BJ (cell line): ENCODE measurements around the gene CEP295NL. TPM values are rescaled to one million over a fixed set of nuclear protein-coding genes. Genes with fewer than 3 reads are reported as not detected.

ENCODE experiments used
- CTCF ChIA-PET: fragments of 350-600 bp; formaldehyde crosslinking; extraction: SDS; loops from one replicate; lab custom pipeline; 2021; ENCODE audit warnings: antibody characterized with exemption, inconsistent platforms; lab: Yijun Ruan, JAX
- POLR2A ChIA-PET: fragments of 300-600 bp; sonication (Branson Sonifier 250); formaldehyde crosslinking; extraction: SDS; loops from one replicate; lab custom pipeline; 2021; ENCODE audit warnings: antibody characterized with exemption; lab: Charles Lee
- DNase-seq: peaks from one replicate; pipeline ENCODE4 v3.0.0-alpha.2; 2011; ENCODE audit warnings: low read depth
- H3K27me3 ChIP-seq: 2 replicates; pipeline ENCODE4 v1.6.0; 2011; ENCODE audit warnings: low read length; ENCODE audit not compliant: control insufficient read depth, insufficient read depth
- H3K36me3 ChIP-seq: 2 replicates; pipeline ENCODE4 v1.5.1; 2011; ENCODE audit warnings: low read length; ENCODE audit not compliant: control insufficient read depth, insufficient read depth
- H3K4me3 ChIP-seq: 2 replicates; pipeline ENCODE4 v1.5.1; 2011; ENCODE audit warnings: low read depth, mild to moderate bottlenecking, control low read depth, low read length
- polyA plus RNA-seq: library from polyadenylated mRNA; depleted of rRNA; stranded (reverse); fragments of >200 nt; gene quantifications from 2 replicates; pipeline ENCODE4 v1.2.3, GENCODE V29; 2011
- TF ChIP-seq, protein P1 (sequence below): IDR thresholded peaks from 2 replicates; pipeline ENCODE4 v1.5.1; 2011; ENCODE audit warnings: low read depth, mild to moderate bottlenecking, control low read depth, inconsistent platforms, low read length, moderate library complexity; ENCODE audit not compliant: insufficient read depth

CEP295NL gene
- polyA plus RNA-seq, 1 experiment = 0.15 TPM

DNA sequence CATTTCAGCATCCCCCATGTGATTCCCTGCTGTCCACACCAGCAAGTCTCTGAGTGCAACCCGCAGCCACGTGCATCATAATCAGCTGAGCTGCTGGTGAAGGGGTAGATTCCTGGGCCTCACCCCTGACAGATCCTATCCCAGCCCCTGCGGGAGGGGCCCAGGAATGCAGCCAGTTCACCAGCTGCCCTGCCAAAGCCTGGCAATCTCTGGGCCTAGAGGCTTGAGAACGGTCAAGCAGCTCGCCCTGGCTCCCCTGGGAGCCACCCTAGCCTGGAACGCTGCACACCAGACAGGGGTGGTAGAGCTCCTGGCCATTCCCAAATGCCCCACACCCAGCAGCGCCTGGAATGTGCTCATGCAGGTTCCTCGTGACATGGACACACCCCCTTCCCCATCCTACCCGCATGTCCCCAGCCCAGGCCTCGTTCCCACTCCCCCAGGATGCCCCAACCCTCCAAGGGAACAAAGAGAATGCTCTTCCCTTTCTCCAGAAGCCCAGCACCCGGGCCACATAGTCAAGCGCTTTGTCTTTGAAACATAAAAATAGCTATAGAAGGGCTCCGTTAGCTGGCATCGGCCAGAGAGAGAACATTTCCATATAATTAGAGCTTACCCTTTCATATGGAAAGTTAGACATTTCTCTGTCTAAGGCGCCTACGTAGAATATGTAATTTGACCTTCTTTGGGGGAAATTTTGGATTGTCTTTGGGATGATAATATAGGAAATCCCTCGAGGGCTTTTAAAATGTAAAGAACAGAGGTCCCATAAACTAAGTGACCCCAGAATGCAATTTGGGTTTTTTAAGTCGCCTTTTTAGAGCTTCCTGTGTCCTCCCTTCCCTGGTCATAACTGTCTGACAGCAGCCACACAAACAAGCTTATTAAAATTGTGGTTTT is 3.4 kb downstream of the CEP295NL start:
- POLR2A ChIA-PET = no interaction called here
- DNase-seq = no peak
- Histone ChIP-seq H3K27me3 (no peaks in the 10 kb centered on the region), H3K36me3 (peaks cover 23% of the 10 kb centered on the region), H3K4me3 (no peak overlapping the region)
- TF ChIP-seq, protein P1, sequence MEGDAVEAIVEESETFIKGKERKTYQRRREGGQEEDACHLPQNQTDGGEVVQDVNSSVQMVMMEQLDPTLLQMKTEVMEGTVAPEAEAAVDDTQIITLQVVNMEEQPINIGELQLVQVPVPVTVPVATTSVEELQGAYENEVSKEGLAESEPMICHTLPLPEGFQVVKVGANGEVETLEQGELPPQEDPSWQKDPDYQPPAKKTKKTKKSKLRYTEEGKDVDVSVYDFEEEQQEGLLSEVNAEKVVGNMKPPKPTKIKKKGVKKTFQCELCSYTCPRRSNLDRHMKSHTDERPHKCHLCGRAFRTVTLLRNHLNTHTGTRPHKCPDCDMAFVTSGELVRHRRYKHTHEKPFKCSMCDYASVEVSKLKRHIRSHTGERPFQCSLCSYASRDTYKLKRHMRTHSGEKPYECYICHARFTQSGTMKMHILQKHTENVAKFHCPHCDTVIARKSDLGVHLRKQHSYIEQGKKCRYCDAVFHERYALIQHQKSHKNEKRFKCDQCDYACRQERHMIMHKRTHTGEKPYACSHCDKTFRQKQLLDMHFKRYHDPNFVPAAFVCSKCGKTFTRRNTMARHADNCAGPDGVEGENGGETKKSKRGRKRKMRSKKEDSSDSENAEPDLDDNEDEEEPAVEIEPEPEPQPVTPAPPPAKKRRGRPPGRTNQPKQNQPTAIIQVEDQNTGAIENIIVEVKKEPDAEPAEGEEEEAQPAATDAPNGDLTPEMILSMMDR = no peak
- CTCF ChIA-PET = interaction anchor here (0.7 to 1.0 kb wide), 2 partner anchors 16 to 72 kb away, joined by 4 to 5 read pairs; no protein-coding TSS in a partner anchor

DNA sequence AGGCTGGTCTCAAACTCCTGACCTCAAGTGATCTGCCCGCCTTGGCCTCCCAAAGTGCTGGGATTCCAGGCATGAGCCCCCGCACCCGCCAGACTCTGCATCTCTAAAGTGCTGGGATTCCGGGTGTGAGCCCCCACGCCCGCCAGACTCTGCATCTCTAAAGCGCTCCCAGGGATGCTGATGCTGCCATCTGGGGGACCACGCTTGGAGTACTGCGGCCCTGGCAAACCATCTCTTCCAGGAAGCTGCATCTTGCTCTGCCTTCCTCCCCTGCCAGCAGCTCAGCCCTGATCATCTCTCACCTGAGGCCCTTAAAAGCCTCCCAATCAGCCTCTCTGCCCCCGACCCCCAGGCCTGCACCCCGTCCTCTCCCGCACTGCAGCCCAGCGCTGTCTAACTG is 4.1 kb downstream of the CEP295NL start:
- TF ChIP-seq, protein P1 = no peak
- no peak for DNase-seq
- CTCF ChIA-PET = no interaction called here
- H3K36me3 ChIP-seq = peaks cover 22% of the 10 kb centered on the region
- H3K27me3 ChIP-seq = no peaks in the 10 kb centered on the region
- POLR2A ChIA-PET = no interaction called here
- H3K4me3 ChIP-seq = no peak overlapping the region

- Histone ChIP-seq H3K27me3 (no peaks in the 10 kb centered on the region), H3K4me3 (no peak overlapping the region), H3K36me3 (peaks cover 20% of the 10 kb centered on the region)
- DNase-seq = no peak
- TF ChIP-seq, protein P1 = no peak
- ChIA-PET CTCF (no interaction called here), POLR2A (no interaction called here)
Measured at GRCh38 chr17:78898075-78898836, 4.7 kb downstream of the CEP295NL start.

- ChIA-PET CTCF (no interaction called here), POLR2A (no interaction called here)
- TF ChIP-seq, protein P1 = no peak
- no peaks in the 10 kb centered on the region for H3K27me3 ChIP-seq
- no peak overlapping the region for H3K4me3 ChIP-seq
- peaks cover 20% of the 10 kb centered on the region for H3K36me3 ChIP-seq
- DNase-seq = no peak
Measured at GRCh38 chr17:78897664-78898047, 5.3 kb downstream of the CEP295NL start.

DNA sequence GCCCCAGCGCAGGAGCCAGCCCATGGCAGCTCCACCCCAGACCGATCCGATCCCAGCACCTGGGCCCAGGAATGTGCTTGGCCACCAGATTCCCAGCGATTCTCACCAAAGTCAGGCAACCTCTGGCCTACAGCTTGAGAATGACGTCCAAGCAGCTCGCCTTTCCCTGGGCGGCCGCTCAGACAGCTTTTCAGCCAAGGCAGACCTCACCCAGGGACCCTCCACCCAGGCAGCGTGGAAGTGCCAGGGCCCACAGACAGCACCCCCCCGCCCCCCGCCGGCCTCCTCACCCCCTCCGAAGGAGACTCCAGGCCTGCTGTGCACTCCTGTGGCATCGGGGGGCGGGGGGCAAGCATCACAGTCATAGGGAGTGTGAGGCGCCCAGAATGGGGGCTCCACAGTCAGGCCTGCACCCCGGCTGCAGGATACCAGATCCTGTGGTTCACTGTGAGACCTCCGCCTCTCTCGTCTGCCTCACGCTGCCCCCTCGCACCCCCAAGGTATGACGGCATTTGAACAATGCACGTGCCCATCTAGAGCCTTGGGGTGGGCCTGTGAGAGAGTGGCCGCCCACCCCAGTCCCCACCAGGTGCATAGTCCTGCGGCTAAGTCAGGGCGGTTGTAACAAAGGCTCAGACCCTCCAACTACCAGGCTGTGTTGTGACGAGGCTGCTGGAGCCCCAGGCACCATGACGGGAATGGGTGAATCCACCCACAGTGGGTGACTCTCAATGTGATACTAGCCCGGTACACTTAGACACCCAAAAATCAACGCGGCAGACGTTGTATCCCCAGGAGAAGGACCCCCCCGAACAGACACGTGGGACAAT is 6.0 kb downstream of the CEP295NL start:
- Histone ChIP-seq H3K4me3 (no peak overlapping the region), H3K36me3 (peaks cover 22% of the 10 kb centered on the region), H3K27me3 (no peaks in the 10 kb centered on the region)
- DNase-seq = no peak
- ChIA-PET POLR2A (no interaction called here), CTCF (no interaction called here)
- TF ChIP-seq, protein P1 = no peak
